MM.1S (cell line): Measurements from ENCODE around the gene TBPL2.

Experiments
- DNase-seq: peaks from one replicate; pipeline ENCODE4 v3.0.0-alpha.2; 2015
- H2AFZ ChIP-seq: fragments of 300-600 bp; sonication (generic); 2 replicates; pipeline ENCODE4 v1.6.0; 2016; ENCODE audit warnings: antibody characterized with exemption, low read length
- H3F3A ChIP-seq: fragments of 300-600 bp; sonication (generic); 2 replicates; pipeline ENCODE4 v1.6.1; 2016; ENCODE audit warnings: mild to moderate bottlenecking, antibody characterized with exemption, low read length, moderate library complexity, mixed read lengths; ENCODE audit not compliant: insufficient read depth
- H3K27ac ChIP-seq: fragments of 300-600 bp; sonication (generic); 2 replicates; pipeline ENCODE4 v1.5.1; 2016; ENCODE audit warnings: mild to moderate bottlenecking, low read length
- H3K27me3 ChIP-seq: fragments of 300-600 bp; sonication (generic); replicated peaks from 2 replicates; pipeline ENCODE4 v1.6.0; 2016; ENCODE audit warnings: low read length; ENCODE audit not compliant: insufficient read depth
- H3K36me3 ChIP-seq: fragments of 300-600 bp; sonication (generic); replicated peaks from 2 replicates; pipeline ENCODE4 v1.6.1; 2016; ENCODE audit warnings: mild to moderate bottlenecking, low read length, mixed read lengths; ENCODE audit not compliant: insufficient read depth
- H3K4me1 ChIP-seq: fragments of 300-600 bp; sonication (generic); 2 replicates; pipeline ENCODE4 v1.6.1; 2016; ENCODE audit warnings: low read length, mixed read lengths
- H3K4me2 ChIP-seq: fragments of 300-600 bp; sonication (generic); 2 replicates; pipeline ENCODE4 v1.6.0; 2016; ENCODE audit warnings: low read depth, low read length
- H3K4me3 ChIP-seq: fragments of 300-600 bp; sonication (generic); 2 replicates; pipeline ENCODE4 v1.5.1; 2016; ENCODE audit warnings: low read length, mixed read lengths
- H3K79me2 ChIP-seq: fragments of 300-600 bp; sonication (generic); 2 replicates; pipeline ENCODE4 v1.6.1; 2016; ENCODE audit warnings: mixed run types, low read length, mixed read lengths
- H3K9ac ChIP-seq: fragments of 300-600 bp; sonication (generic); 2 replicates; pipeline ENCODE4 v1.6.1; 2016; ENCODE audit warnings: low read length, mixed read lengths
- H3K9me2 ChIP-seq: fragments of 300-600 bp; sonication (generic); replicated peaks from 2 replicates; pipeline ENCODE4 v1.6.1; 2016; ENCODE audit warnings: mild to moderate bottlenecking, low read length, mixed read lengths; ENCODE audit not compliant: insufficient read depth
- H3K9me3 ChIP-seq: fragments of 300-600 bp; sonication (generic); replicated peaks from 2 replicates; pipeline ENCODE4 v1.6.1; 2016; ENCODE audit warnings: mild to moderate bottlenecking, low read length, mixed read lengths; ENCODE audit not compliant: insufficient read depth
- H4K20me1 ChIP-seq: fragments of 300-600 bp; sonication (generic); 2 replicates; pipeline ENCODE4 v1.6.1; 2016; ENCODE audit warnings: mild to moderate bottlenecking, low read length, moderate library complexity, mixed read lengths; ENCODE audit not compliant: insufficient read depth
- EZH2 ChIP-seq: fragments of 300-600 bp; sonication (generic); optimal IDR thresholded peaks from 2 replicates; pipeline ENCODE3; 2017; ENCODE audit warnings: low read depth, mild to moderate bottlenecking, antibody characterized with exemption, low read length, mixed read lengths
- EZH2phosphoT487 ChIP-seq: fragments of 300-600 bp; sonication (generic); IDR thresholded peaks from 2 replicates; pipeline ENCODE4 v1.6.1; 2018; ENCODE audit warnings: antibody characterized with exemption, low read length
- TF ChIP-seq, protein P1 (sequence below): fragments of 300-600 bp; sonication (generic); IDR thresholded peaks from 2 replicates; pipeline ENCODE4 v1.5.1; 2016; ENCODE audit warnings: antibody characterized with exemption, low read length, mixed read lengths

TBPL2 gene

GRCh38 chr14:55387121-55387520 is 53.3 kb downstream of the TBPL2 start:
- no peaks in the 10 kb centered on the region for H3K27me3 ChIP-seq
- no peaks in the 10 kb centered on the region for H4K20me1 ChIP-seq
- no peaks in the 10 kb centered on the region for H3K79me2 ChIP-seq
- H2AFZ ChIP-seq: no peak overlapping the region
- no peaks in the 10 kb centered on the region for H3K4me1 ChIP-seq
- no peak for DNase-seq
- H3F3A ChIP-seq: no peaks in the 10 kb centered on the region
- H3K9me3 ChIP-seq: no peaks in the 10 kb centered on the region
- no peak overlapping the region for H3K4me2 ChIP-seq
- H3K4me3 ChIP-seq: no peak overlapping the region
- no peaks in the 10 kb centered on the region for H3K9me2 ChIP-seq
- no peaks in the 10 kb centered on the region for H3K36me3 ChIP-seq
- H3K9ac ChIP-seq: no peak overlapping the region
- no peak for TF ChIP-seq EZH2phosphoT487
- TF ChIP-seq, protein P1, sequence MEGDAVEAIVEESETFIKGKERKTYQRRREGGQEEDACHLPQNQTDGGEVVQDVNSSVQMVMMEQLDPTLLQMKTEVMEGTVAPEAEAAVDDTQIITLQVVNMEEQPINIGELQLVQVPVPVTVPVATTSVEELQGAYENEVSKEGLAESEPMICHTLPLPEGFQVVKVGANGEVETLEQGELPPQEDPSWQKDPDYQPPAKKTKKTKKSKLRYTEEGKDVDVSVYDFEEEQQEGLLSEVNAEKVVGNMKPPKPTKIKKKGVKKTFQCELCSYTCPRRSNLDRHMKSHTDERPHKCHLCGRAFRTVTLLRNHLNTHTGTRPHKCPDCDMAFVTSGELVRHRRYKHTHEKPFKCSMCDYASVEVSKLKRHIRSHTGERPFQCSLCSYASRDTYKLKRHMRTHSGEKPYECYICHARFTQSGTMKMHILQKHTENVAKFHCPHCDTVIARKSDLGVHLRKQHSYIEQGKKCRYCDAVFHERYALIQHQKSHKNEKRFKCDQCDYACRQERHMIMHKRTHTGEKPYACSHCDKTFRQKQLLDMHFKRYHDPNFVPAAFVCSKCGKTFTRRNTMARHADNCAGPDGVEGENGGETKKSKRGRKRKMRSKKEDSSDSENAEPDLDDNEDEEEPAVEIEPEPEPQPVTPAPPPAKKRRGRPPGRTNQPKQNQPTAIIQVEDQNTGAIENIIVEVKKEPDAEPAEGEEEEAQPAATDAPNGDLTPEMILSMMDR: no peak
- TF ChIP-seq EZH2: no peak
- H3K27ac ChIP-seq: no peak overlapping the region

DNA sequence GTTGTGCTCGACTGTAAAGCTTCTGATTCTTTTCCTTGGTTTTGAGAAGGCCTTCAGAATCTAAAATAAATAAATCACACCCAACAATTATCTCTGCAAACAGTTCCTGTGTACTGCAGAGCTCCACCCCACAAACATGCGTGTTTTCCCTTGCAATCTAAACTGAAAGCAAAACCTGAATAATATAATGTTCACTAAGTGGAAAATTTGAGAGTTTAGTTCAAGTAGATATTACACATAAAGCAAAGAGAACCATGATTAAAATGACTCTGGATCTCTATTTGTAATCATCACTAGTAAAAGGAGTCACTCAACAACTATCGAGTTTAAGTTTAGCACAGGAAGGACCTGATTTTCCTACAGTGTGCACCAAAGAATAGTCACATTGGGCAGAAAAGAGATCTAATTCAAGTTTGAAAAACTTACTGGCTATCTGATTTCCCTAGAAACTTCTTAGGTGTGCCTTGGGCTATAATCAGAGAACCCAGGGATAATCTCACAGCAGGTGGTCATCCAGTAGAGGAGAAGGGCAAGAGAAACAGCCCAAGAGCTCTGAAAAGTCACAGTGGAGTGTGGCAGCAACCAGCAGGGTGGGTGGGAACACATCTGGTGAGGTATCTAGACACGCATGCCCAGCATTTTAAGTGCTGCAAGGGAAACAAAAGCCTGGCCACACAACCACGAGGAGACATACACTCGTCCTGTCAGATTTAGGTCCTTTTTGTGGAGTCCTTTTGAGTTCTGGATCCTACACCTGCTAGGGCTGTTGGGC is 54.2 kb downstream of the TBPL2 start:
- no peak overlapping the region for H3K27ac ChIP-seq
- H3F3A ChIP-seq: no peaks in the 10 kb centered on the region
- no peaks in the 10 kb centered on the region for H3K9me3 ChIP-seq
- H3K4me3 ChIP-seq: no peak overlapping the region
- no peak for DNase-seq
- H3K9me2 ChIP-seq: no peaks in the 10 kb centered on the region
- no peak overlapping the region for H3K4me2 ChIP-seq
- H3K27me3 ChIP-seq: no peaks in the 10 kb centered on the region
- no peaks in the 10 kb centered on the region for H3K79me2 ChIP-seq
- no peak overlapping the region for H2AFZ ChIP-seq
- TF ChIP-seq, protein P1: no peak
- no peak for TF ChIP-seq EZH2phosphoT487
- no peak for TF ChIP-seq EZH2
- no peaks in the 10 kb centered on the region for H3K36me3 ChIP-seq
- H4K20me1 ChIP-seq: no peaks in the 10 kb centered on the region
- no peaks in the 10 kb centered on the region for H3K4me1 ChIP-seq
- no peak overlapping the region for H3K9ac ChIP-seq

- H3K4me2 ChIP-seq: no peak overlapping the region
- no peaks in the 10 kb centered on the region for H3K79me2 ChIP-seq
Observed at GRCh38 chr14:55384536-55384935, 55.9 kb downstream of the TBPL2 start.

More at GRCh38 chr14:55384536-55384935, 55.9 kb downstream of the TBPL2 start:
- Histone ChIP-seq H4K20me1 (no peaks in the 10 kb centered on the region), H3K9me3 (no peaks in the 10 kb centered on the region), H3K27me3 (no peaks in the 10 kb centered on the region), H3K9ac (no peak overlapping the region), H2AFZ (no peak overlapping the region), H3K36me3 (no peaks in the 10 kb centered on the region), H3F3A (no peaks in the 10 kb centered on the region), H3K9me2 (no peaks in the 10 kb centered on the region), H3K4me1 (no peaks in the 10 kb centered on the region), H3K4me3 (no peak overlapping the region), H3K27ac (no peak overlapping the region)
- no peak for DNase-seq
- TF ChIP-seq EZH2phosphoT487 (no peak), EZH2 (no peak)
- TF ChIP-seq, protein P1: no peak
